CD4-positive, alpha-beta memory T cell (primary cell): ENCODE measurements around the gene CKAP2. TPM values are rescaled to one million over a fixed set of nuclear protein-coding genes. Genes with fewer than 3 reads are reported as not detected.
"Not testable (repeated sequence)": the region's sequence is repeated elsewhere in the genome, so short reads cannot be mapped to it uniquely, and the experiment has no call there.

Experiments used
- CTCF ChIA-PET: fragments of 350-600 bp; sonication (Branson Sonifier 250); formaldehyde crosslinking; loops from one replicate; lab custom pipeline; 2021; ENCODE audit warnings: inconsistent platforms; ENCODE audit not compliant: partially characterized antibody; lab: Charles Lee
- POLR2A ChIA-PET: fragments of 350-600 bp; sonication (Branson Sonifier 250); formaldehyde crosslinking; loops from one replicate; lab custom pipeline; 2021; ENCODE audit not compliant: partially characterized antibody; lab: Charles Lee
- DNase-seq, 5 donors: peaks; one replicate each; pipeline versions ENCODE4 v3.0.0 to v3.0.0-alpha.2; 2020 to 2022; ENCODE audit warnings: mixed read lengths in 1 of 5
- H3K27ac ChIP-seq: one replicate; pipeline ENCODE4 v1.7.0; 2013; ENCODE audit warnings: low read depth, low read length
- H3K27me3 ChIP-seq: 2 replicates; pipeline ENCODE4 v1.7.0; 2013; ENCODE audit warnings: mild to moderate bottlenecking, low read length, moderate library complexity; ENCODE audit not compliant: insufficient read depth
- H3K36me3 ChIP-seq: 2 replicates; pipeline ENCODE4 v1.7.0; 2013; ENCODE audit warnings: mild to moderate bottlenecking, low read length, moderate library complexity; ENCODE audit not compliant: insufficient read depth
- H3K4me1 ChIP-seq: 2 replicates; pipeline ENCODE4 v1.7.0; 2013; ENCODE audit warnings: mild to moderate bottlenecking, low read length, moderate library complexity; ENCODE audit not compliant: insufficient read depth
- H3K4me3 ChIP-seq, 2 donors: one replicate each; pipeline ENCODE4 v1.7.0; 2013; ENCODE audit warnings: low read length in 2 of 2, mild to moderate bottlenecking in 1 of 2
- H3K9me3 ChIP-seq, 2 donors: one replicate each; pipeline ENCODE4 v1.7.0; 2013; ENCODE audit warnings: low read length in 2 of 2, control low read depth in 1 of 2; ENCODE audit not compliant: control insufficient read depth in 1 of 2
- H3K27ac Mint-ChIP-seq, 7 donors: one replicate each; pipeline ENCODE4 v1.8.0; 2020 to 2021; ENCODE audit warnings: mixed read lengths in 7 of 7, mild to moderate bottlenecking in 6 of 7, inconsistent platforms in 3 of 7, moderate library complexity in 3 of 7
- H3K27me3 Mint-ChIP-seq, 2 donors: one replicate each; pipeline ENCODE4 v1.8.0; 2020 to 2021; ENCODE audit warnings: mixed read lengths in 2 of 2
- H3K36me3 Mint-ChIP-seq, 2 donors: one replicate each; pipeline ENCODE4 v1.8.0; 2020 to 2021; ENCODE audit warnings: mixed read lengths in 2 of 2, inconsistent platforms in 1 of 2, mild to moderate bottlenecking in 1 of 2
- H3K4me1 Mint-ChIP-seq, 4 donors: one replicate each; pipeline ENCODE4 v1.8.0; 2020 to 2021; ENCODE audit warnings: mixed read lengths in 4 of 4, mild to moderate bottlenecking in 1 of 4
- H3K4me3 Mint-ChIP-seq, 8 donors: one replicate each; pipeline ENCODE4 v1.8.0; 2020 to 2021; ENCODE audit warnings: mixed read lengths in 8 of 8, mild to moderate bottlenecking in 7 of 8, moderate library complexity in 6 of 8, inconsistent platforms in 3 of 8
- H3K9me3 Mint-ChIP-seq, 8 donors: one replicate each; pipeline ENCODE4 v1.8.0; 2020 to 2021; ENCODE audit warnings: mixed read lengths in 8 of 8, mild to moderate bottlenecking in 5 of 8, inconsistent platforms in 3 of 8, moderate library complexity in 1 of 8
- intact Hi-C: fragments of 100-400 bp; cut with micrococcal nuclease; formaldehyde crosslinking; loops from one replicate; pipeline ENCODE4 v1.15.1; 2023
- polyA plus RNA-seq, 2 donors: library from polyadenylated mRNA; unstranded; fragments of 300-500 nt; fragmentation: Illumina TruSeq; gene quantifications; one replicate each; pipeline ENCODE4 v1.2.3, GENCODE V29; 2021
- total RNA-seq, 2 experiments: library from RNA; stranded (reverse); gene quantifications; one replicate each; pipeline ENCODE4 v1.2.3, GENCODE V29; 2021

Gene CKAP2
- total and polyA plus RNA-seq, 4 experiments from 2014 or later, result 13.1 to 18.2 (median 16.9) TPM

GRCh38 chr13:52463526-52463925, 8.2 kb downstream of the CKAP2 start:
- H3K36me3 ChIP-seq, result peaks cover 8% of the 10 kb centered on the region
- CTCF ChIA-PET, result interaction anchor here (2.1 kb wide), 1 partner anchor 13 kb away, joined by 11 read pairs; the partner anchor contains the start of gene VPS36
- POLR2A ChIA-PET, result no interaction called here
- Mint-ChIP-seq H3K27ac (peak overlapping the region in 2 of 7 donors; percentile 37 to 45), H3K36me3 (peaks cover 48 to 54% of the 10 kb centered on the region in 2 donors), H3K27me3 (no peaks in the 10 kb centered on the region), H3K9me3 (peaks cover 0 to 2% (median 0%) of the 10 kb centered on the region in 8 donors), H3K4me1 (peaks cover 18 to 35% (median 24%) of the 10 kb centered on the region in 4 donors), H3K4me3 (peak overlapping the region in 3 of 8 donors; percentile 15 to 26 (median 20))
- H3K9me3 ChIP-seq, result no peaks in the 10 kb centered on the region
- H3K4me3 ChIP-seq, result no peak overlapping the region
- intact Hi-C loops, result no loop called here
- H3K4me1 ChIP-seq, result peaks cover 33% of the 10 kb centered on the region
- no peak overlapping the region for H3K27ac ChIP-seq
- H3K27me3 ChIP-seq, result no peaks in the 10 kb centered on the region
- DNase-seq, result no peak

- H3K9me3 Mint-ChIP-seq, CTCF ChIA-PET, DNase-seq, H3K27ac Mint-ChIP-seq, H3K4me1 ChIP-seq, H3K27ac ChIP-seq, H3K9me3 ChIP-seq, H3K27me3 ChIP-seq, POLR2A ChIA-PET, intact Hi-C loops, H3K4me3 ChIP-seq, H3K27me3 Mint-ChIP-seq, H3K4me3 Mint-ChIP-seq: not testable (repeated sequence)
- H3K36me3 ChIP-seq, result peaks cover 11% of the 10 kb centered on the region
- Mint-ChIP-seq H3K36me3 (peaks cover 51 to 53% of the 10 kb centered on the region in 2 donors), H3K4me1 (peaks cover 2 to 16% (median 6%) of the 10 kb centered on the region in 4 donors)
Observed at GRCh38 chr13:52468487-52468886, 13.2 kb downstream of the CKAP2 start.

- DNase-seq, H3K9me3 ChIP-seq, H3K27me3 Mint-ChIP-seq, H3K36me3 ChIP-seq, H3K27ac ChIP-seq, H3K4me3 ChIP-seq, H3K27me3 ChIP-seq, H3K9me3 Mint-ChIP-seq, H3K27ac Mint-ChIP-seq, H3K4me1 ChIP-seq, POLR2A ChIA-PET, H3K4me1 Mint-ChIP-seq, H3K4me3 Mint-ChIP-seq, CTCF ChIA-PET, intact Hi-C loops: not testable (repeated sequence)
- H3K36me3 Mint-ChIP-seq, result peaks cover 8 to 11% of the 10 kb centered on the region in 2 donors
Observed at GRCh38 chr13:52480677-52481428, 25.6 kb downstream of the CKAP2 start.

GRCh38 chr13:52487078-52487477, 31.8 kb downstream of the CKAP2 start:
- H3K36me3 Mint-ChIP-seq, H3K27me3 ChIP-seq, H3K4me1 ChIP-seq, H3K27ac ChIP-seq, CTCF ChIA-PET, H3K36me3 ChIP-seq, H3K9me3 Mint-ChIP-seq, H3K27ac Mint-ChIP-seq, POLR2A ChIA-PET, DNase-seq, H3K4me1 Mint-ChIP-seq, H3K4me3 Mint-ChIP-seq, H3K27me3 Mint-ChIP-seq, H3K9me3 ChIP-seq, intact Hi-C loops, H3K4me3 ChIP-seq: not testable (repeated sequence)

GRCh38 chr13:52488763-52489162, 33.5 kb downstream of the CKAP2 start:
- POLR2A ChIA-PET, H3K27me3 Mint-ChIP-seq, DNase-seq, intact Hi-C loops, H3K4me1 Mint-ChIP-seq, H3K27ac Mint-ChIP-seq, H3K27ac ChIP-seq, H3K9me3 ChIP-seq, H3K4me3 Mint-ChIP-seq, CTCF ChIA-PET, H3K4me1 ChIP-seq, H3K4me3 ChIP-seq, H3K27me3 ChIP-seq, H3K9me3 Mint-ChIP-seq, H3K36me3 Mint-ChIP-seq, H3K36me3 ChIP-seq: not testable (repeated sequence)

- DNase-seq, H3K27me3 ChIP-seq, H3K36me3 ChIP-seq, POLR2A ChIA-PET, intact Hi-C loops, H3K36me3 Mint-ChIP-seq, H3K4me1 ChIP-seq, H3K27me3 Mint-ChIP-seq, H3K4me1 Mint-ChIP-seq, H3K9me3 ChIP-seq, CTCF ChIA-PET, H3K4me3 Mint-ChIP-seq, H3K27ac Mint-ChIP-seq, H3K27ac ChIP-seq, H3K9me3 Mint-ChIP-seq, H3K4me3 ChIP-seq: not testable (repeated sequence)
Observed at GRCh38 chr13:52491015-52491414, 35.7 kb downstream of the CKAP2 start.

GRCh38 chr13:52494241-52494640, 39.0 kb downstream of the CKAP2 start:
- POLR2A ChIA-PET, result not testable (repeated sequence)

More at GRCh38 chr13:52494241-52494640, 39.0 kb downstream of the CKAP2 start:
- H3K4me1 Mint-ChIP-seq, H3K4me3 ChIP-seq, H3K36me3 ChIP-seq, H3K27ac Mint-ChIP-seq, CTCF ChIA-PET, H3K27ac ChIP-seq, H3K9me3 ChIP-seq, DNase-seq, H3K4me1 ChIP-seq, H3K4me3 Mint-ChIP-seq, H3K27me3 Mint-ChIP-seq, H3K9me3 Mint-ChIP-seq, intact Hi-C loops, H3K36me3 Mint-ChIP-seq, H3K27me3 ChIP-seq: not testable (repeated sequence)
